CD14-positive monocyte (primary cell): ENCODE results near the gene RTN4IP1. TPM values are rescaled to one million over a fixed set of nuclear protein-coding genes. Genes with fewer than 3 reads are reported as not detected.

ENCODE experiments used
- DNase-seq, 3 donors: peaks; one replicate each; pipeline ENCODE4 v3.0.0-alpha.2; 2011 to 2022
- H2AFZ ChIP-seq: 2 replicates; pipeline ENCODE4 v1.6.0; 2012; ENCODE audit warnings: mild to moderate bottlenecking, low read depth, low read length, inconsistent platforms; ENCODE audit not compliant: insufficient read depth, poor library complexity, severe bottlenecking
- H3K27ac ChIP-seq, 2 donors: 1 replicate in 1 of 2; 2 replicates in 1 of 2; pipeline ENCODE4 v1.5.1; 2012 to 2013; ENCODE audit warnings: low read length in 2 of 2, control low read depth in 1 of 2, inconsistent platforms in 1 of 2, low read depth in 1 of 2, mild to moderate bottlenecking in 1 of 2
- H3K27me3 ChIP-seq, 2 donors: one replicate each; pipeline versions ENCODE4 v1.6.0 to v1.6.1; 2011 to 2013; ENCODE audit warnings: low read length in 2 of 2; ENCODE audit not compliant: control insufficient read depth in 2 of 2, insufficient read depth in 2 of 2
- H3K36me3 ChIP-seq, 2 donors: replicated peaks in 1 of 2; 1 replicate in 1 of 2; 2 replicates in 1 of 2; pipeline versions ENCODE4 v1.5.1 to v1.6.1; 2012 to 2013; ENCODE audit warnings: low read length in 2 of 2, control low read depth in 1 of 2, inconsistent platforms in 1 of 2, mild to moderate bottlenecking in 1 of 2; ENCODE audit not compliant: insufficient read depth in 2 of 2, control insufficient read depth in 1 of 2
- H3K4me1 ChIP-seq, 2 donors: 1 replicate in 1 of 2; 2 replicates in 1 of 2; pipeline versions ENCODE4 v1.5.1 to v1.6.1; 2012 to 2013; ENCODE audit warnings: low read length in 2 of 2, control low read depth in 1 of 2, inconsistent platforms in 1 of 2, mild to moderate bottlenecking in 1 of 2, moderate library complexity in 1 of 2; ENCODE audit not compliant: insufficient read depth in 2 of 2, control insufficient read depth in 1 of 2
- H3K4me2 ChIP-seq: replicated peaks from 2 replicates; pipeline ENCODE3; 2012; ENCODE audit warnings: low read length, moderate library complexity, mild to moderate bottlenecking; ENCODE audit not compliant: poor library complexity, severe bottlenecking; ENCODE audit errors: extremely low read depth
- H3K4me3 ChIP-seq, 3 experiments: fragments of 200-600 bp in 1 of 3; sonication (generic) in 1 of 3; replicated peaks in 1 of 3; 1 replicate in 2 of 3; 2 replicates in 1 of 3; pipeline ENCODE4 v1.5.1; 2011 to 2013; ENCODE audit warnings: low read length in 3 of 3, mild to moderate bottlenecking in 3 of 3, control low read depth in 2 of 3, low read depth in 2 of 3, inconsistent platforms in 1 of 3, moderate library complexity in 1 of 3
- H3K79me2 ChIP-seq: 2 replicates; pipeline ENCODE4 v1.6.0; 2012; ENCODE audit warnings: mild to moderate bottlenecking, control low read depth, inconsistent platforms, low read length, moderate library complexity; ENCODE audit not compliant: insufficient read depth
- H3K9ac ChIP-seq: 2 replicates; pipeline ENCODE4 v1.6.0; 2017; ENCODE audit warnings: low read length, mild to moderate bottlenecking; ENCODE audit not compliant: insufficient read depth, poor library complexity, severe bottlenecking
- H3K9me3 ChIP-seq, 2 donors: replicated peaks in 1 of 2; 1 replicate in 1 of 2; 2 replicates in 1 of 2; pipeline versions ENCODE4 v1.5.1 to v1.6.1; 2012 to 2013; ENCODE audit warnings: low read length in 2 of 2, control low read depth in 1 of 2; ENCODE audit not compliant: control insufficient read depth in 1 of 2, insufficient read depth in 1 of 2
- H4K20me1 ChIP-seq: 2 replicates; pipeline ENCODE4 v1.6.0; 2012; ENCODE audit warnings: mild to moderate bottlenecking, low read length, control low read depth, moderate library complexity; ENCODE audit not compliant: insufficient read depth
- H3K27ac Mint-ChIP-seq, 7 donors: one replicate each; pipeline ENCODE4 v1.8.0; 2020; ENCODE audit warnings: mild to moderate bottlenecking in 7 of 7, mixed read lengths in 7 of 7, moderate library complexity in 6 of 7, inconsistent platforms in 2 of 7
- H3K27me3 Mint-ChIP-seq, 3 donors: one replicate each; pipeline ENCODE4 v1.8.0; 2021 to 2022; ENCODE audit warnings: low read depth in 3 of 3, mild to moderate bottlenecking in 3 of 3, mixed read lengths in 3 of 3, moderate library complexity in 3 of 3, inconsistent platforms in 1 of 3
- H3K36me3 Mint-ChIP-seq, 2 donors: one replicate each; pipeline ENCODE4 v1.8.0; 2020; ENCODE audit warnings: mixed read lengths in 2 of 2, inconsistent platforms in 1 of 2, mild to moderate bottlenecking in 1 of 2
- H3K4me1 Mint-ChIP-seq: one replicate; pipeline ENCODE4 v1.8.0; 2020; ENCODE audit warnings: mild to moderate bottlenecking, mixed read lengths
- H3K4me3 Mint-ChIP-seq, 2 donors: one replicate each; pipeline ENCODE4 v1.8.0; 2020; ENCODE audit warnings: mild to moderate bottlenecking in 2 of 2, mixed read lengths in 2 of 2, moderate library complexity in 1 of 2
- H3K9me3 Mint-ChIP-seq, 7 donors: one replicate each; pipeline ENCODE4 v1.8.0; 2020 to 2022; ENCODE audit warnings: mixed read lengths in 7 of 7, mild to moderate bottlenecking in 6 of 7, moderate library complexity in 6 of 7, inconsistent platforms in 2 of 7
- CTCF ChIP-seq: fragments of 200-600 bp; IDR thresholded peaks from one replicate; pipeline ENCODE4 v1.8.0; 2022; ENCODE audit warnings: antibody characterized with exemption, mild to moderate bottlenecking
- WGBS: methylation state at CpG from one replicate; pipeline ENCODE4 v1.1.5; 2013; ENCODE audit warnings: missing lambda C conversion rate; ENCODE audit not compliant: insufficient coverage; 5-methylcytosine and 5-hydroxymethylcytosine counted together
- intact Hi-C, 2 donors: fragments of 100-400 bp; cut with micrococcal nuclease; formaldehyde crosslinking; loops; one replicate each; pipeline versions ENCODE4 v1.15.0 to v1.15.1; 2023
- polyA plus RNA-seq, 3 donors: library from polyadenylated mRNA; depleted of rRNA in 1 of 3; unstranded in 2 of 3; stranded (reverse) in 1 of 3; fragments of 300-500 nt in 2 of 3; fragments of >200 nt in 1 of 3; fragmentation: Illumina TruSeq in 2 of 3; gene quantifications; 1 replicate in 2 of 3; 2 replicates in 1 of 3; pipeline ENCODE4 v1.2.3, GENCODE V29; 2012 to 2021

The RTN4IP1 gene
- polyA plus RNA-seq, 3 donors, result 3.5 to 6.7 (median 4.5) TPM

GRCh38 chr6:106619223-106619622 is 10.1 kb downstream of the RTN4IP1 start:
- H3K4me2 ChIP-seq, result no peak overlapping the region
- 57% methylated on average over 1 of the region's 1 CpG for WGBS
- intact Hi-C loops, result no loop called here
- H3K9me3 ChIP-seq, result no peaks in the 10 kb centered on the region
- H3K36me3 Mint-ChIP-seq, result peaks cover 38 to 45% of the 10 kb centered on the region in 2 donors
- H2AFZ ChIP-seq, result no peak overlapping the region
- H3K27me3 Mint-ChIP-seq, result no peaks in the 10 kb centered on the region
- H4K20me1 ChIP-seq, result no peaks in the 10 kb centered on the region
- H3K27ac Mint-ChIP-seq, result no peak overlapping the region
- H3K4me1 Mint-ChIP-seq, result no peaks in the 10 kb centered on the region
- H3K9ac ChIP-seq, result no peak overlapping the region
- no peak overlapping the region for H3K27ac ChIP-seq
- no peaks in the 10 kb centered on the region for H3K79me2 ChIP-seq
- no peak overlapping the region for H3K4me3 Mint-ChIP-seq
- H3K36me3 ChIP-seq, result peaks cover 17 to 48% of the 10 kb centered on the region in 2 donors
- no peak for DNase-seq
- peaks cover 0 to 1% (median 0%) of the 10 kb centered on the region in 7 donors for H3K9me3 Mint-ChIP-seq
- H3K27me3 ChIP-seq, result no peaks in the 10 kb centered on the region
- H3K4me3 ChIP-seq, result no peak overlapping the region
- no peaks in the 10 kb centered on the region for H3K4me1 ChIP-seq
- no peak for TF ChIP-seq CTCF

- 75% methylated on average over 2 of the region's 3 CpGs for WGBS
- H3K4me3 Mint-ChIP-seq, result no peak overlapping the region
- peaks cover 0 to 1% (median 0%) of the 10 kb centered on the region in 7 donors for H3K9me3 Mint-ChIP-seq
- intact Hi-C loops, result no loop called here
- H3K27ac ChIP-seq, result no peak overlapping the region
- peak overlapping the region in 1 of 7 donors; percentile 38 for H3K27ac Mint-ChIP-seq
- no peaks in the 10 kb centered on the region for H3K27me3 Mint-ChIP-seq
- H3K4me1 ChIP-seq, result no peaks in the 10 kb centered on the region
- no peak overlapping the region for H3K4me3 ChIP-seq
- H3K4me1 Mint-ChIP-seq, result no peaks in the 10 kb centered on the region
- TF ChIP-seq CTCF, result no peak
- peaks cover 21 to 57% of the 10 kb centered on the region in 2 donors for H3K36me3 ChIP-seq
- no peak overlapping the region for H3K4me2 ChIP-seq
- H3K9ac ChIP-seq, result no peak overlapping the region
- no peaks in the 10 kb centered on the region for H3K79me2 ChIP-seq
- no peaks in the 10 kb centered on the region for H3K27me3 ChIP-seq
- H3K36me3 Mint-ChIP-seq, result peaks cover 46 to 53% of the 10 kb centered on the region in 2 donors
- no peak overlapping the region for H2AFZ ChIP-seq
- DNase-seq, result no peak
- H3K9me3 ChIP-seq, result no peaks in the 10 kb centered on the region
- H4K20me1 ChIP-seq, result no peaks in the 10 kb centered on the region
Observed at GRCh38 chr6:106618324-106618723, 11.0 kb downstream of the RTN4IP1 start.
